HEK293T (cell line): ENCODE measurements around the gene SIN3A.

ENCODE experiments used
- ARNT ChIP-seq: fragments of 450-650 bp; IDR thresholded peaks from 2 replicates; pipeline ENCODE4 v1.6.1; 2017; ENCODE audit warnings: mild to moderate bottlenecking
- BHLHE40 ChIP-seq: fragments of 450-650 bp; IDR thresholded peaks from 2 replicates; pipeline ENCODE4 v1.6.1; 2016; ENCODE audit warnings: mild to moderate bottlenecking, moderate library complexity, borderline replicate concordance
- ELF4 ChIP-seq: fragments of 450-650 bp; IDR thresholded peaks from 2 replicates; pipeline ENCODE4 v1.6.1; 2017; ENCODE audit warnings: antibody characterized with exemption
- FOXA1 ChIP-seq: fragments of 450-650 bp; IDR thresholded peaks from 2 replicates; pipeline ENCODE4 v1.6.1; 2016; ENCODE audit warnings: mild to moderate bottlenecking
- FOXM1 ChIP-seq: fragments of 450-650 bp; IDR thresholded peaks from 2 replicates; pipeline ENCODE4 v1.6.1; 2017; ENCODE audit warnings: mild to moderate bottlenecking, borderline replicate concordance
- HDGF ChIP-seq: fragments of 450-650 bp; IDR thresholded peaks from 2 replicates; pipeline ENCODE4 v1.6.1; 2017; ENCODE audit warnings: antibody characterized with exemption, borderline replicate concordance
- L3MBTL2 ChIP-seq: fragments of 450-650 bp; conservative IDR thresholded peaks from 2 replicates; pipeline ENCODE4 v1.6.1; 2016; ENCODE audit warnings: mild to moderate bottlenecking
- LEF1 ChIP-seq: fragments of 450-650 bp; IDR thresholded peaks from 2 replicates; pipeline ENCODE4 v1.6.1; 2017; ENCODE audit warnings: mild to moderate bottlenecking, borderline replicate concordance
- NFRKB ChIP-seq: fragments of 450-650 bp; IDR thresholded peaks from 2 replicates; pipeline ENCODE4 v1.6.1; 2016; ENCODE audit warnings: mild to moderate bottlenecking, moderate library complexity
- SP1 ChIP-seq: fragments of 450-650 bp; IDR thresholded peaks from 2 replicates; pipeline ENCODE4 v1.6.1; 2017
- SUZ12 ChIP-seq: fragments of 450-650 bp; IDR thresholded peaks from 2 replicates; pipeline ENCODE4 v1.6.1; 2016; ENCODE audit warnings: mild to moderate bottlenecking
- TARDBP ChIP-seq: fragments of 450-650 bp; IDR thresholded peaks from 2 replicates; pipeline ENCODE4 v1.6.1; 2016
- TF ChIP-seq, protein P1 (sequence below): fragments of 450-650 bp; IDR thresholded peaks from 2 replicates; pipeline ENCODE4 v1.6.1; 2016

DNA sequence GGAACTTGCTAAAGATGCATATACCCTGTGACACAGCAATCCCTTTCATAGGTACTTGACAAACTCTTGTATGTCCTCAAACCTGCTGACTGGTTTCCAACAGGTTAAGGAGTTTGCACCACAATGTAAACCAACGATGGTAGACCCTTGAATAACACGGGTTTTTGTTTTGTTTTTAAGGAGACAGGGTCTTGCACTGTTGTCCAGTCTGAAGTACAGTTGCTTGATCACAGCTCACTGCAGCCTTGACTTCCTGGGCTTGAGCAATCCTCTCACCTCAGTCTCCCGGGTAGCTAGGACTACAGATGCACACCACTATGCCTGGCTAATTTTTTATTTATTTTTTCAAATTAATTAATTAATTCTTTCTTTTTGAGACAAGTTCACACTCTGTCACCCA, 23.3 kb downstream of the SIN3A start:
- TF ChIP-seq NFRKB (no peak), SUZ12 (no peak), L3MBTL2 (no peak), BHLHE40 (no peak), SP1 (no peak), ELF4 (no peak), TARDBP (no peak), LEF1 (no peak), ARNT (no peak), HDGF (no peak), FOXM1 (no peak), FOXA1 (no peak)
- TF ChIP-seq, protein P1, sequence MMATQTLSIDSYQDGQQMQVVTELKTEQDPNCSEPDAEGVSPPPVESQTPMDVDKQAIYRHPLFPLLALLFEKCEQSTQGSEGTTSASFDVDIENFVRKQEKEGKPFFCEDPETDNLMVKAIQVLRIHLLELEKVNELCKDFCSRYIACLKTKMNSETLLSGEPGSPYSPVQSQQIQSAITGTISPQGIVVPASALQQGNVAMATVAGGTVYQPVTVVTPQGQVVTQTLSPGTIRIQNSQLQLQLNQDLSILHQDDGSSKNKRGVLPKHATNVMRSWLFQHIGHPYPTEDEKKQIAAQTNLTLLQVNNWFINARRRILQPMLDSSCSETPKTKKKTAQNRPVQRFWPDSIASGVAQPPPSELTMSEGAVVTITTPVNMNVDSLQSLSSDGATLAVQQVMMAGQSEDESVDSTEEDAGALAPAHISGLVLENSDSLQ, result no peak
